ENCODE results near the gene C1orf174.
A peak's percentile ranks its signal among the peaks of the same experiment; 100 is the strongest.

The C1orf174 gene

DNA sequence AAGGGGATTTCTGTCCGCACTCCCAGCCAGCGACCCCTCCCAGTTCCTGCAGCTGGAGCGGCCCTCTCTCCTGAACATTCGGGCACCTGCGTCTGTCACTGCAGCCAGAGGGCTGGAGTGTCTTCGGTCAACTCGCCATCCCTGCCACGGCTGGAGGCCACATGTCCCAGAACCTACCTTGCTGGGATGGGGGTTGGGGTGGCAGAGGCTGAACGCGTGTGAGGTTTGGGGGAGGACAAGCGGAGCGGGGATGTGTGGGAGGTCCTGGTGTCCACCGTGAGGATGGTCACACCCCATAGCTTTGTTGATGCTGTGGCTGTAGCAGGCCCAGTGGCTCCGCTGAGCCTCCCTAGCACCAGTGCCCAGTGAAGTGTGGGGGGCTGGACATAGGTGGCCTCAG lies 14.8 kb upstream of the C1orf174 start:
- Histone ChIP-seq H3K9me3 (ENCODE audit: insufficient read depth, low read depth, low read length) (no peaks in the 10 kb centered on the region), H3K27me3 (ENCODE audit: insufficient read depth, low read length) (no peaks in the 10 kb centered on the region), H3K4me1 (ENCODE audit: insufficient read depth, low read length) (peaks cover 9% of the 10 kb centered on the region), H3K36me3 (ENCODE audit: insufficient read depth, low read length) (no peaks in the 10 kb centered on the region), H3K9ac (ENCODE audit: low read depth, low read length) (no peak overlapping the region), H3K27ac (ENCODE audit: low read depth, low read length) (no peak overlapping the region), H3K4me3 (ENCODE audit: low read length) (no peak overlapping the region)
- WGBS = 94% methylated on average over 14 of the region's 14 CpGs

DNA sequence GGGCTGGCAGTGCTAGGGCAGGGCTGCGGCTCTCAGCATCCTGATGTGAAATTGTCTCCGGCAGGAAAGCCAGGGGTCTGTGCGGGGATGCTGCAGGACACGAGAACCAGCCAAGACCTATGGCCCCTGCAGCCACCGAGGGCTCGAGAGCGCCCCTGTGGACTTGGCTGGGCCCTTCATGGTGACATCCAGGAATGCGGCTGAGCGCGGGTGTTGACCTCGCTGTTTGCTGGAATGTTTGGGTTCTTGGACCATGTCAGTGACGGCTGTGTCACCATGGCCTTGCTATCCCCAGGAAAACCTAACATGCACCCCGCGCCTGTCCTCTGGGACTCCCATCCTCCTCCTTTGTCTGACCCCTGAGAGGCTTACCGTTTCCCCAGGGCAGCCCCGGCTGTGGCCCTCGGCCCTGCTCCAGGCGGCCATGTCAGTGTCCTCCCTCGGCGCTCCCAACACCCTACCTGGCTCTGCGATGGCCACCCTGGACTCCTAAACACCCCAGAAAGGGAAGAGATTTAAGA lies 14.3 kb upstream of the C1orf174 start:
- Histone ChIP-seq H3K27me3 (ENCODE audit: insufficient read depth, low read length) (no peaks in the 10 kb centered on the region), H3K4me3 (ENCODE audit: low read length) (no peak overlapping the region), H3K9me3 (ENCODE audit: insufficient read depth, low read depth, low read length) (no peaks in the 10 kb centered on the region), H3K4me1 (ENCODE audit: insufficient read depth, low read length) (peaks cover 9% of the 10 kb centered on the region), H3K27ac (ENCODE audit: low read depth, low read length) (no peak overlapping the region), H3K36me3 (ENCODE audit: insufficient read depth, low read length) (no peaks in the 10 kb centered on the region), H3K9ac (ENCODE audit: low read depth, low read length) (no peak overlapping the region)
- 94% methylated on average over 21 of the region's 21 CpGs for WGBS

DNA sequence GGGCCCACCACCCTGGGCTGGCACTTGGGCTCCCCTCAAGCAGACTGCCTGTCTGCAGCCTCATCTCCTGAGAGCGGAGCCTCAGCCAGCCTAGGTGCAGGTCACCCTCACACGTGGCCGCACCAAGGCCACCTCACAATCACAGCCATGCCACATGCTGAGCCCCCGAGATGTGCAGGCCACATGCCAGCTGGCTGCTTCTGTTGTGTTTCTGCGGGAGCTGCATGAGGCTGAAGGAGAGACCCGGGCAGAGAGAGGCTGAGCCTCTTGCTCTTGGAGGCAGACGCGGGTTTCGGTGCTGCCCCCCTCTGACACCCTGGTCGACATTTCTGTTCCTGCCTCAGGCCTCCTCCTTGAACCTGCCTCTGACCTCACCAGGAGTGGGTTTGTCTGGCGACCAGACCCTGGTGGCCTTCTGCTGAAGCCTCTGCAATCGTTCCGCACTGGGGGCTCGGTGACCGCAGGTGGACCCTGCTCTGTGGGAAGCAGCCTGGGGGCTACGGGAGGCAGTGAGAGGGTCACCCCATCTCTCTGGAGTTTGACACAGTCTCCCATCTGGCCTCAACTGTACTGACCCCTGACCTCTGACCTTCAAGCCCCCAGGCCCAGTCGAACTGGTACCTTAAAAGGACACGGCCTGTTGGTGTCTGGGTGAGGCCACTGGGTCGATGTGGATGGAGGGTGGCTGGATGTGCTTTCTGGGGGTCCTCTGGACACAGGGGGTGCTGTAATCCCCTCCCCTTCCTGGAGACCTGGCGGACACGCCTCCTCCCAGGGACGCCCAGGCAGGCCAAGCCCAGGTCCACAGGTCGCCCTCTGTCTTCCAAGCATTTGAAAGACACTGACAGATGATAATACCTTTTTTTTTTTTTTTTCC lies 13.0 kb upstream of the C1orf174 start:
- Histone ChIP-seq H3K9ac (ENCODE audit: low read depth, low read length) (no peak overlapping the region), H3K27me3 (ENCODE audit: insufficient read depth, low read length) (no peaks in the 10 kb centered on the region), H3K9me3 (ENCODE audit: insufficient read depth, low read depth, low read length) (no peaks in the 10 kb centered on the region), H3K36me3 (ENCODE audit: insufficient read depth, low read length) (no peaks in the 10 kb centered on the region), H3K27ac (ENCODE audit: low read depth, low read length) (no peak overlapping the region), H3K4me3 (ENCODE audit: low read length) (no peak overlapping the region), H3K4me1 (ENCODE audit: insufficient read depth, low read length) (peaks cover 9% of the 10 kb centered on the region)
- WGBS = 90% methylated on average over 20 of the region's 23 CpGs

DNA sequence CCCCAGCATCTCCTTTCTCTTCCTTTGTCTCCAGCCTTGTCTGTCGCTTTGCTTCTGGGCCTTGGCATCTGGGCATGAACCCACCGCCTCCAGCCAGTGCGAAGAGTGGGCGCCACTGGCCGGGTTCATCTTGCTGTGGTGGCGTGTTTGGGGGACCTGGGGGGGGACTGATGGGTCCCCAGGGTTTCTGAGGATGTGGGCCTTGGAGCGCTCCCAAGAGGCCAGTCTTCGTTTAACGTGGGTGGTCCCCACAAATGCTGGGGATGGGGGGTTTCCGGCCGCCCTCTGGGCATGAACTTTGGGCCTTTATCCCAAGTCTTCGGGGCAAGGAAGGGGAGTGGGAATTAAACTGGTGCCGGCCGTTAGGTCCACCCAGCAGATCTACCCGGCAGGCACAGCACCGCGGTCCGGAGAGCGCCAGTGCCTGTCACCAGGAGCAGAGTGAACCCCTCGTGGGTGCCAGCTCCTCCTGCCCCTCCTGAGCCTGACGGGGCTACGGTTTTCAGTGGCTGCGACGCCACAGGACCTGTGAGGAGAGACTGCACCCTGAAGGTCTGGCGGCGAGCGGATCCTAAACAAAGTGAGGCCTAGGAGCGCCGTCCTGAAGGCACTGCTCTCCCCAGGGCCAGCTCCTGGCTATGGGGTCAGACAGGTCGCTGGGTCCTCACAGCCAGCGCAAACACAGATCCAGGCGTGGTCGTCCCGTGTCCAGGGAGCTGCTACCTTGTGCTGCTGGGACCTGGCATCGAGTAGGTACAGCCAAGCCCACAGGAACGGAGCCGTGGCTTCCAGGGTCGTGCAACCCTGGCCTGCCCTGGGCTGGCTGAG lies 12.1 kb upstream of the C1orf174 start:
- H3K9ac ChIP-seq (ENCODE audit: low read depth, low read length) = no peak overlapping the region
- H3K27me3 ChIP-seq (ENCODE audit: insufficient read depth, low read length) = no peaks in the 10 kb centered on the region
- H3K27ac ChIP-seq (ENCODE audit: low read depth, low read length) = no peak overlapping the region
- WGBS = 91% methylated on average over 38 of the region's 38 CpGs
- no peak overlapping the region for H3K4me3 ChIP-seq (ENCODE audit: low read length)
- peaks cover 9% of the 10 kb centered on the region for H3K4me1 ChIP-seq (ENCODE audit: insufficient read depth, low read length)
- no peaks in the 10 kb centered on the region for H3K36me3 ChIP-seq (ENCODE audit: insufficient read depth, low read length)
- H3K9me3 ChIP-seq (ENCODE audit: insufficient read depth, low read depth, low read length) = no peaks in the 10 kb centered on the region

DNA sequence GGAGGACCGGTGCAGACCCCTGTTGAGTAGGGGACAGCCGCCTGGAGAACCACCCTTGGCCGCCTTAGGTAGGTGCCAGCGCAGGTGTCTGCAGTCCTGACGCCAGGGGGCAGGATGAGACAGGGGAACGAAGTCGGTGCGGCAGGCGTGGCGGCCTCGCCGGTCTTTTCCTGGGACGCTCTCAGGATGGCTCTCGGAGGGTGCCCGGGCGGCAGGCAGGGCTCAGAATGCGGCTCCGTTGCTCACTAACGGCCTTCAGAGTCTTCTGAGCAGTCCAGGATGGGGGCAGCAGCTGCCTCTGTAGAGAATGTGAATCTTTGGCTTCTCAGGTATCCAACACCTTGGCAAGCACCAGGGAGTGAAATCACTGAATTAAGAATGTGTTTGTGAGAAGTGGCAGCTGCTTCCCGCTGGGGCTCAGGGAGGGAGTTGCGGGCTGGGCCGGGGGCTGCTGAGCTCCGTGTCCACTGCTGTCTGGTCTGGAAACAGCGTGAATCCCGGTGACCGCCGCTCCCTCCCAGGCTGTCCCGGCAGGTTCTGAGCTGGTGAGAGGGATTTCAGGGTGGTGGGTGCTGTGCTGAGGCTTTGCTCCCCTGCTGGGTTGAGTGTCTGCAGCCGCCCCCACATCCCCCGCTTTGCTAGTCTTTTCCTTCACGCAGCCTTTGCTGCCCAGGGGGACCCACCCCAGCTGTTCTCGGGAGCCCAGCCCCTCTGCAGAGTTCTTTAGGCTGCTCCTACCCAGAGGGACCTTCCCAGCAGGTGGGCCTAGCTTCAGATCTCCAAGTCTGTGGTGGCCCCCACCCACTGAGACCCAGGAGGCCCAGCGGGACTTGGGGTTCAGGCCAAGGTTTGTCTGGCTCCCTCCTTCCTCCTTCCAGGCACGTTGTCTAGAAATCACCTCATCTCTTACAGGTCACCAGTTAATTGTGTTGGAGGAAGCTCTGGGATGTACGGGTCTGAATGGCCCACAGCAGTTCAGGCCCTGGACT lies 11.1 kb upstream of the C1orf174 start:
- peak overlapping the region; percentile 27; the same call in 1 of the 2 replicates for H3K4me3 ChIP-seq (ENCODE audit: low read length)
- 19% methylated on average over 34 of the region's 35 CpGs for WGBS

DNA sequence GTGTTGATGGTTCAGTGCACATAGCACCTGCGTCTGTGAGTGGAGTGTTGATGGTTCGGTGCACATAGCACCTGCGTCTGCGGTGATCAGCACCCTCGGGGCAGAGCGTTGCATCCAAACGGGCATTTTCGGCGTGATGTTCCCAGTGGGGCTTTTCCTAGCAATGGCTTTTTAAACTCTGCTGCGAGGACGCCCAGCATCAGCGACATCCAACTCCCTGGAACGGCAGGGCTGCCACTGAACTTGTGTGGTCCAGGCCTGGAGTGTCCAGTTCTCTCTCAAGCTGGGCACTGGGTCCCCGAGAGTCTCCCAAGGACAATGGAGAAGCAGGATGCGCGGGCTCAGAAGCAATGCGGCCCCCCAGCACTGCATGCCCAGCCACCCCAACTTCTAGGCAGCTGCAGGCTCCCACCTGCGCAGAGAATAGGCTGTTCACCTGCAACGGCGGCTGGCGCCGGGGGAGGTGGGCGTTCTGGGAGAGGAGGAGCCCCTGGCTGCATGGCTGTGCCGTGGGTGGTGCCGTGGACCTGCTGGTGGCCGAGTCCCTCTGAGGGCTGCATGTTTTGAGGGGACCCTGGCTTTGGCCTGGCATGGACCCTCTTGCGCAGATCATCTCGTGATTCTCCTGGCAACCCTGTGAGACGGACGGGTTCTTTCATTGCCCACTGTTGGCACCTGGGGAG lies 10.1 kb upstream of the C1orf174 start:
- H3K9ac ChIP-seq (ENCODE audit: low read depth, low read length) = no peak overlapping the region
- 92% methylated on average over 30 of the region's 30 CpGs for WGBS

More for the DNA sequence above, 11.1 kb upstream of the C1orf174 start:
- peaks cover 9% of the 10 kb centered on the region for H3K4me1 ChIP-seq (ENCODE audit: insufficient read depth, low read length)
- H3K9me3 ChIP-seq (ENCODE audit: insufficient read depth, low read depth, low read length) = no peaks in the 10 kb centered on the region
- H3K27me3 ChIP-seq (ENCODE audit: insufficient read depth, low read length) = no peaks in the 10 kb centered on the region
- no peak overlapping the region for H3K27ac ChIP-seq (ENCODE audit: low read depth, low read length)
- no peaks in the 10 kb centered on the region for H3K36me3 ChIP-seq (ENCODE audit: insufficient read depth, low read length)
- no peak overlapping the region for H3K9ac ChIP-seq (ENCODE audit: low read depth, low read length)

DNA sequence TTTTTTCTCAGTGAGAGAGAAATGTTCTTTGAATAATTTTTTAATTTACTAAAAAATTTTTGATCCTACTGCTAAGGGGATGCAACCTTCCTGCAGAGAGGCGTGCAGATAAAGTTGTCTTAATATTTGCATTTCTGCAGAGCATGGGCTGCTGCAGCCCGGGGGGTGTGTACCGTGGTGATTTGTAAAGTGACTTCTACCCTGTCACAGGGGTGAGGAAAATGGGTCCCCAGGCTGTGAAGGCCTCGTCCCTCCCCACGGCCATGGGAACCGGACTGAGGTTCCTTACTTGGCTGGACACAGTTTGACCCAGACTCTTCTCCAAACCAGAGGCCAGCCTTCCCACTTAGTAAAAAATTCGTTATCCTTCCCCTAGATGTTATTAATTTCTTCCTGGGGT lies 9.5 kb upstream of the C1orf174 start:
- Histone ChIP-seq H3K4me3 (ENCODE audit: low read length) (no peak overlapping the region), H3K36me3 (ENCODE audit: insufficient read depth, low read length) (no peaks in the 10 kb centered on the region), H3K4me1 (ENCODE audit: insufficient read depth, low read length) (peaks cover 9% of the 10 kb centered on the region), H3K27ac (ENCODE audit: low read depth, low read length) (no peak overlapping the region), H3K9me3 (ENCODE audit: insufficient read depth, low read depth, low read length) (no peaks in the 10 kb centered on the region), H3K9ac (ENCODE audit: low read depth, low read length) (no peak overlapping the region), H3K27me3 (ENCODE audit: insufficient read depth, low read length) (no peaks in the 10 kb centered on the region)
- 84% methylated on average over 6 of the region's 7 CpGs for WGBS

More for the DNA sequence above, 10.1 kb upstream of the C1orf174 start:
- H3K9me3 ChIP-seq (ENCODE audit: insufficient read depth, low read depth, low read length) = no peaks in the 10 kb centered on the region
- H3K4me3 ChIP-seq (ENCODE audit: low read length) = no peak overlapping the region
- peaks cover 9% of the 10 kb centered on the region for H3K4me1 ChIP-seq (ENCODE audit: insufficient read depth, low read length)
- no peak overlapping the region for H3K27ac ChIP-seq (ENCODE audit: low read depth, low read length)
- H3K27me3 ChIP-seq (ENCODE audit: insufficient read depth, low read length) = no peaks in the 10 kb centered on the region
- no peaks in the 10 kb centered on the region for H3K36me3 ChIP-seq (ENCODE audit: insufficient read depth, low read length)

DNA sequence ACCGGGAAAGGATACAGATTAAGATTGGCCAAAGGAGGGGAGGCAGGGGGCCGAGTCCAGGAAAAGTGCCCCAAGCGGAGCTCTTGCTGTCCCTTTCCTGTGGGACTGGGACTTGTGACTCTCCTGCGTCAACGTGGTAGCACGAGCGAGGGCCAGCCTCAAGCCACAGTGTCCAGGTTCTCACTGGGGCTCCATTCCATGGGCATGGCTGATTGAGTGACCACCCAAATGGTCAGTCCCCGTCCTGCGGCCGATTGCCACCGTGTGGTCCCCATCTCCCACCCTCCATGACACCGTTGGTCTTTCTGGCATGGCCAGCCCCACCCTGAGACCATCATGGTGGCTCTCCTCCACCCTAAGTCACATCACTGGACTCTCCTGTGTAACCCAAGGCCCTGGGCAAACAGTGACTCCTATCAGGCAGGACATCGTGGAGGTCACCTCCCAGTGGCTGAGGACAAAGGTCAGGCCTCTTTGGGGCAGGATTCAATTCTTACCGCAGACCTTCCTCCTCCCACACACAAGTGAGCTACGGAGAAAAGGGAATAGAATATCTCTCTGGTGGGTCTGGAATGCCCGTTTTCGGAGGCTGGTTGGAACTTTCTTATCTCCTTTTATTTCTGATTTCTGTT lies 8.9 kb upstream of the C1orf174 start:
- Histone ChIP-seq H3K27me3 (ENCODE audit: insufficient read depth, low read length) (no peaks in the 10 kb centered on the region), H3K36me3 (ENCODE audit: insufficient read depth, low read length) (no peaks in the 10 kb centered on the region), H3K4me3 (ENCODE audit: low read length) (no peak overlapping the region), H3K4me1 (ENCODE audit: insufficient read depth, low read length) (peaks cover 9% of the 10 kb centered on the region), H3K9me3 (ENCODE audit: insufficient read depth, low read depth, low read length) (no peaks in the 10 kb centered on the region), H3K27ac (ENCODE audit: low read depth, low read length) (no peak overlapping the region), H3K9ac (ENCODE audit: low read depth, low read length) (no peak overlapping the region)
- WGBS = 84% methylated on average over 17 of the region's 17 CpGs

DNA sequence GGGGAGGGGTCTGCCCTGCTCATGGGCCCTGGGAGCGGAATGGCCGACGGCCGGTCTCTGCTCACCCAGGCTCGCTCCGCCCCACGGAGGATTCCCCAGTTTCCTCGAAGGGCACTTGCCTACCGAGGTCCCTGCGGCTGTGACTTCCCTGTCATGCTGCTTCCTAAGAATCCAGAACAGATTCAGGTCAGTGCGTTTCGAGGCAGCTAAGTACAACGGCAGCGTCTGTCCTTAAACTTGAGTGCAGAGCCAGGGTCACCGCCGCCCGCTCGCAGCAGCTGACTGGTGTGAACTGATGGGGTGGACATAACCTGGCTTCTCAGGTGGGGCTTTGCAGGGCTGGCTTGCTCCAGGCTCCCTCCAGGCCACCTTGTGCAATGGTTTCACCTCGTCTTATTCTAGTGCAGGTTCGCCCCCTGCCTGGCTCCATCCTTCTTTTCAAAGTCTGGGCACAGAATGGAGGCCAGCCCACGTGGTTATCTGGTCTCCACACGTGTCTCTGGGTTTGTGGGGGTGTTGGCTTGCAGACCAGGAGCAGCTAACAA lies 7.6 kb upstream of the C1orf174 start:
- Histone ChIP-seq H3K9ac (ENCODE audit: low read depth, low read length) (no peak overlapping the region), H3K9me3 (ENCODE audit: insufficient read depth, low read depth, low read length) (no peaks in the 10 kb centered on the region), H3K27me3 (ENCODE audit: insufficient read depth, low read length) (no peaks in the 10 kb centered on the region), H3K36me3 (ENCODE audit: insufficient read depth, low read length) (no peaks in the 10 kb centered on the region), H3K4me1 (ENCODE audit: insufficient read depth, low read length) (peaks cover 17% of the 10 kb centered on the region), H3K27ac (ENCODE audit: low read depth, low read length) (no peak overlapping the region), H3K4me3 (ENCODE audit: low read length) (no peak overlapping the region)
- WGBS = 89% methylated on average over 22 of the region's 22 CpGs
